NCI-H460 (cell line): Measurements from ENCODE around the gene SPATA31A3. TPM values are rescaled to one million over a fixed set of nuclear protein-coding genes. Genes with fewer than 3 reads are reported as not detected.
"Not testable (repeated sequence)": the region's sequence is repeated elsewhere in the genome, so short reads cannot be mapped to it uniquely, and the experiment has no call there.

ENCODE experiments used
- DNase-seq: peaks from one replicate; pipeline ENCODE4 v3.0.0-alpha.2; 2016; ENCODE audit warnings: low read depth; ENCODE audit errors: extremely low read depth
- polyA plus RNA-seq: library from polyadenylated mRNA; depleted of rRNA; stranded (reverse); fragments of >200 nt; gene quantifications from 2 replicates; pipeline ENCODE4 v1.2.3, GENCODE V29; 2014; cell fraction: nucleus; rRNA removed
- small RNA-seq, 2 experiments: library from RNA; depleted of rRNA; stranded (forward); fragments of <200 nt; gene quantifications; one replicate each; pipeline ENCODE3, GENCODE V24; 2014
- total RNA-seq: library from RNA; depleted of rRNA; stranded (reverse); fragments of >200 nt; shearing (Covaris generic); gene quantifications from 2 replicates; pipeline ENCODE4 v1.2.3, GENCODE V29; 2014; rRNA removed

SPATA31A3 gene
- total RNA-seq, result not detected in 2 replicates
- polyA plus RNA-seq, result not detected in 2 replicates

DNA sequence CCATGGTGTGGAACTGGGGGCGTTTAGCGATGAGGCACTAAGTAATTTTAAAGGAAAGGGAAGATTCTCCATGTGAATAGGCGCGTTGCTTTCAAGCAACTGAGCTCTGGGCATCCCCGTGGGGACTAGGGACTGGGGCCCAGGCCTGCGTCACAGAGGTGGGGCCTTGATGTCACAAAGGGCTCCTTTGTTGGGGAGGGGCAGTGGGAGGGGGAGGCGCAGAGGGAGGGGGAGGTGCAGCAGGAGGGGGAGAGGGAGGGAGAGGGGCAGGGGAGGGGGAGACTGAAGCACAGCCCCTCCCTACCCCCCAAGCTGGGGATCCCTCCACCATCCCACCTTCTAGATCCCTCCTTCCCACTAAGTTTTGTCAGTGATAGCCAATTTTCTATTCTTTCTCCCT lies at the start of gene SPATA31A3:
Gene SPATA31A3 (minus strand): TSS at position 101 of the 400 bp plus-strand sequence. CDS start 29 bp downstream, at position 72.
- not testable (repeated sequence) for DNase-seq

- not testable (repeated sequence) for DNase-seq
These were observed 39.8 kb downstream of the SPATA31A3 start for GRCh38 chr9:66952576-66952975.

DNA sequence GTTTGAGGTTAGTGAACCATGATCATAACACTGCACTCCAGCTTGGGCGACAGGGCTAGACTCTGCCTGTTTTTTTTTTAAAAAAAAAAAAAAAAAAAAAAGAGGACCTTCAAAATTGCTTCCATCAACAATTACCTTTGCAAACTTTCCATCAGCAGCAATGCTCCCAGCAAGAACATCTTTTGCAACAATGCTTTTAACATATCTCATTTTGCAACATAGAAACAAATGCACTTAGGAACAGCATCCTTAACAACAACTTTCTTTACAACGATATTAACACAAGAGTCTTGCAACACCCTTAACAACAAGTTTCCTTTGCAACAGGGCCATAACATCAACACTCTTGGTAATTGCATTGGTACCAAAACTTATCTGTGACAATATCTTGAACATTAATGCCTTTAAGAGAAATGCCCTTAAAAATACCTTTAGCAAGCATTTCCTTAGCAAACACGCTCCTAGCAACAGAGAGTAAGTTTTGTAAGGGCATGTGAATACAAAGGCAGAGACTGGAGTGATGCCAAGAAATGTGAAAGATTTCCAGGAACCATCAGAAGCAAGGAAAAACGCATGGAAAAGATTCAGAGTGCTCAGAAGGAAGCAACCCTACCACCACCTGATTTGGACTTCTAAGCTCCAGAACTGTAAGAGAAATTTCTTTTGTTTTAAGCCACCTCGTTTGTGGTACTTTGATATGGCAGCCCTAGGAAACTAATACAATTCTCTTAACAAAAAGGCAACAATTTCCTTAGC lies 49.8 kb downstream of the SPATA31A3 start:
- DNase-seq, result not testable (repeated sequence)

DNA sequence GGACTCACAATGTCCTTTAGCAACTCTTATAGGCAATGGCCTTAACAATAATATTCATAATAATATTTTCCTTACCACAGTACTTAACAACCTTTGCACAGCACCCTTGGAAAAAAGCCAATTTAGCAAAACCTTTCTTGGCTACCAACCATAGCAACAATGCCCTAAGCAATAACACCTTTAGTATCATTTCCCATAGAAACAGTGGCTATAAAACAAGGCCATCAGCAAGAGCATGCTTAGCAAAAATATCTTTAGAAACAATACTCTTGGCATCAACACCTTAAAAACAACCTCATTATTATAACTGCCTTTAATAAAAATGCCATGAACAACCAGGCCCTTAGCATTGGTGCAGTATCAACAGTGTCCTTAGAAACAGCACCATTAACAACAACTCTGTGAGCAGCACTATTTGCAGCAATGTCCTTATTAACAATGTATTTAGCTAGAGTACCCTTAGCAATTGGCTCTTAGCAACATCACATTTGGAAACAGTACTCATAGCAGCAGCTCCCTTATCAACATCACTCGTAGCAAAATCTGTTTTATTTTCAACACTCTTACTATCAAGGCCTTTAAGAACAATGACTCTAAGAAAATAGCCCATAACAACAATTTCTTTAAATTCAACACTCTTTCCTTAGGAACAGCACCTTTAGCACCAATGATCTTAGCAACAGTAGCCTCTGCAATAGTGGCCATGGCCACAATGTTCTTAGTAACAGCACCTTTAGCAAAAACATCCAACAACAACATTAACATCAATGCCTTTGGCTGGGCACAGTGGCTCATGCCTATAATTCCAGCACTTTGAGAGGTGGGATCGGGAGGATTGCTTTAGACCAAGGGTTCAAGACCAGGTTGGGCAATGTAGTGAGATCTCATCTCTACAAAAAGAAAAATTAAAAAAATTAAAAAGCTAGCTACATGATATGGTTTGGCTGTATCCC lies 52.2 kb downstream of the SPATA31A3 start:
- not testable (repeated sequence) for DNase-seq

- DNase-seq, result not testable (repeated sequence)
These were observed 54.0 kb downstream of the SPATA31A3 start for GRCh38 chr9:66938322-66938721.

- DNase-seq, result not testable (repeated sequence)
These were observed 54.7 kb downstream of the SPATA31A3 start for GRCh38 chr9:66937662-66938061.

Small RNA genes within 50 kb of the gene (small RNA-seq; reads per million reads assigned to genes)
- gene AL353770.1 (0 reads per million in 2 experiments), gene AL353770.2 (0 reads per million in 2 experiments)

Other genes with a start within 250 kb of the SPATA31A3 start
- 3.5 and 4.9 TPM in 2 replicates for gene ZNF658, start 91.8 kb downstream of the SPATA31A3 start, total RNA-seq